ENCODE results near the gene MIPEP. TPM values are rescaled to one million over a fixed set of nuclear protein-coding genes. Genes with fewer than 3 reads are reported as not detected.

The MIPEP gene
- total RNA-seq, 3 donors from 2014 or later: 11.0 to 23.0 (median 20.0) TPM

DNA sequence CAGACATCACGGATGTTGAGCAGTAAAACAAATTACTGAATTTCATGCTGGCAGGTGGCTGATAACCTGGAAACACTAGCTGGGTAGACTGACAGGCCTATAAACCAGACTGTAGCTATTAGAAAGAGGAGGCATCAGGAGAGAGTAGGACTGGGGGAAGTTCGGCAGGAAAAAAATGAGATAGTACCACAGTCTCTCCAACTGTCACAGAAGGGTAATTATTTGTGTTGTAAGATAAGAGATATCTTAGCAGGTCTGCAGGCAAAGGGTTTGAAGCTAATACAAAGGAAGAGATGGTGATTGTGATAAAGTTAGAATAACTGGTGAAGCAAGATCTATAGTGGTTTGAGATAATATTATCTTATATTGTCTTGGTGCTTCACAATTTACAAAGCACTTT is 41.7 kb downstream of the MIPEP start:
- no peak overlapping the region for H3K4me3 ChIP-seq
- no peaks in the 10 kb centered on the region for H3K36me3 ChIP-seq
- DNase-seq (ENCODE audit: low spot score in 2 of 2): no peak
- intact Hi-C loops (cut with DNase I; ENCODE audit: low total_unique reads): no loop called here
- no peaks in the 10 kb centered on the region for H3K9me3 ChIP-seq
- no peak overlapping the region for H3K27ac ChIP-seq
- no peak for TF ChIP-seq POLR2AphosphoS5 (IDR thresholded peaks at IDR 0.05)
- TF ChIP-seq, protein P1, sequence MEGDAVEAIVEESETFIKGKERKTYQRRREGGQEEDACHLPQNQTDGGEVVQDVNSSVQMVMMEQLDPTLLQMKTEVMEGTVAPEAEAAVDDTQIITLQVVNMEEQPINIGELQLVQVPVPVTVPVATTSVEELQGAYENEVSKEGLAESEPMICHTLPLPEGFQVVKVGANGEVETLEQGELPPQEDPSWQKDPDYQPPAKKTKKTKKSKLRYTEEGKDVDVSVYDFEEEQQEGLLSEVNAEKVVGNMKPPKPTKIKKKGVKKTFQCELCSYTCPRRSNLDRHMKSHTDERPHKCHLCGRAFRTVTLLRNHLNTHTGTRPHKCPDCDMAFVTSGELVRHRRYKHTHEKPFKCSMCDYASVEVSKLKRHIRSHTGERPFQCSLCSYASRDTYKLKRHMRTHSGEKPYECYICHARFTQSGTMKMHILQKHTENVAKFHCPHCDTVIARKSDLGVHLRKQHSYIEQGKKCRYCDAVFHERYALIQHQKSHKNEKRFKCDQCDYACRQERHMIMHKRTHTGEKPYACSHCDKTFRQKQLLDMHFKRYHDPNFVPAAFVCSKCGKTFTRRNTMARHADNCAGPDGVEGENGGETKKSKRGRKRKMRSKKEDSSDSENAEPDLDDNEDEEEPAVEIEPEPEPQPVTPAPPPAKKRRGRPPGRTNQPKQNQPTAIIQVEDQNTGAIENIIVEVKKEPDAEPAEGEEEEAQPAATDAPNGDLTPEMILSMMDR (IDR thresholded peaks at IDR 0.05): no peak
- TF ChIP-seq POLR2A (IDR thresholded peaks at IDR 0.05): no peak
- H3K27me3 ChIP-seq: no peaks in the 10 kb centered on the region
- no peaks in the 10 kb centered on the region for H3K4me1 ChIP-seq

DNA sequence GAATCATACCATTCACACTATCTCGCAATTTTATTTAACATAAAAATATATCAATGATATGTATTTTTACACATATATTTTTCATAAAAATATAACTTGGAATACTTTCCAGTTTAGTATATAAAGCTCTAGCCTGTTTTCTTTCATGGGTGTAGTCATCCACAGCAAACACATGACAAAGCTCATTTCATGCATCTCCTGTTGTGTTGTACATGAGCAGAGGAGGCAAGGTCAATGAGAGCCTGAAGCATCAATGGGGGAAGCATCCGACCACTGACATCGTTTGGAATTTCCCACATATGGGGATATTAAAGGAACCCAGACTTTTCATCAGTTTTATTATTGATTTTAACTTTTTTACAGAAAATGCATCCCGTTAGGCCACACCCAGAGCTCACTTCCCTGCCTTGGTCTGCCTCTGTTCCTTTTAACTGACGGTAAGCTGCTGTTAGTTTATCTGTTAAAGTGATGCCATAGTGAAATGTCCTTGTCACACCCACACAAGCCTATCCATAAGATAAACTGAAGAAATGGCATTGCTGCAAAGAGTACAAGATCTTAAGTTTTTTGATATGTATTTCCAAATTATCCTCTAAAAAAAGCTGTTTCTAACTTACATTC is 44.0 kb downstream of the MIPEP start:
- Histone ChIP-seq H3K4me3 (no peak overlapping the region), H3K27ac (no peak overlapping the region), H3K4me1 (no peaks in the 10 kb centered on the region), H3K27me3 (no peaks in the 10 kb centered on the region), H3K36me3 (no peaks in the 10 kb centered on the region), H3K9me3 (no peaks in the 10 kb centered on the region)
- no peak for DNase-seq (ENCODE audit: low spot score in 2 of 2)
- TF ChIP-seq, protein P1 (IDR thresholded peaks at IDR 0.05): no peak
- TF ChIP-seq POLR2A (IDR thresholded peaks at IDR 0.05) (no peak), POLR2AphosphoS5 (IDR thresholded peaks at IDR 0.05) (no peak)
- intact Hi-C loops (cut with DNase I; ENCODE audit: low total_unique reads): no loop called here

DNA sequence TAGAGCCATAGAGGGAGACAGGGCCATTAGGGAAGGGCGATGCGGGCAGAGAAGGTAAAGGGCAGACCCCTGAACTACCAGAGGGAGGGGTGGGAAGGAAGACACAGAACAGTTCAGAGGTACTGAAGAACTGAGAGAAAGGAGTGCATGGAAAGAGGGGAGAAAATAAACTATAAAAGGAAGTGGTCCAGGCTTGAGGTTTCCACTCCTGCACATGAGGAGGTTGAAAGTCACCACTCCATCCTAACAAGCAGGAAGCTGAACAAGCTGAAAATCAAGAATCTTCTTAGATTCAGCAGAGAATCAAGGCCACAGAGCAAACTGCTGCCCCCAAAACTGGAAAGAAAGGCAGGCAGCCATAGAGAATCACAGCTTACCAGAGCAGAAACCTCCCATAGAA is 45.1 kb downstream of the MIPEP start:
- no peak for DNase-seq (ENCODE audit: low spot score in 2 of 2)
- H3K27ac ChIP-seq: no peak overlapping the region
- TF ChIP-seq POLR2A (IDR thresholded peaks at IDR 0.05) (no peak), POLR2AphosphoS5 (IDR thresholded peaks at IDR 0.05) (no peak)
- TF ChIP-seq, protein P1 (IDR thresholded peaks at IDR 0.05): no peak
- H3K36me3 ChIP-seq: no peaks in the 10 kb centered on the region
- no peak overlapping the region for H3K4me3 ChIP-seq
- no peaks in the 10 kb centered on the region for H3K4me1 ChIP-seq
- no peaks in the 10 kb centered on the region for H3K27me3 ChIP-seq
- intact Hi-C loops (cut with DNase I; ENCODE audit: low total_unique reads): no loop called here
- no peaks in the 10 kb centered on the region for H3K9me3 ChIP-seq

DNA sequence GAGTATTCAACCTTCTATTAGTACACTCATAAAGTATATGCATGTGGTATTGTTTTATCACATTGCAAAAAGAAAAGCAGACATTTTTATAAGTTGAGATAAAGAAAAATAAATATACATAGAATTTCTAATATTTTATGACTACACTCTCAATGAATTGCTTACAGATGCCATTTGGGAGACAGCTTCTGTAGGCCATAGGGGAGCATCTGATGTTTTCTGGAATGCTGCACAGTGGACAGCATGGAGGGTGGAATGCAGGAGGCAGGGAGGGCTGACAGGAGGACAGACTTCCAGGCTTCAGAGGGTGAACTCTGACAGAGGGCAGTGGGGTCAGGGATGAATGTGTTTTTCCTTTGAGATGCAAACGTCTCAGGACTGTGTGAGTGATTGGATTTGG is 45.8 kb downstream of the MIPEP start:
- no peak for DNase-seq (ENCODE audit: low spot score in 2 of 2)
- Histone ChIP-seq H3K36me3 (no peaks in the 10 kb centered on the region), H3K9me3 (no peaks in the 10 kb centered on the region), H3K4me1 (no peaks in the 10 kb centered on the region), H3K27me3 (no peaks in the 10 kb centered on the region), H3K27ac (no peak overlapping the region), H3K4me3 (no peak overlapping the region)
- intact Hi-C loops (cut with DNase I; ENCODE audit: low total_unique reads): no loop called here
- TF ChIP-seq POLR2A (IDR thresholded peaks at IDR 0.05): no peak
- TF ChIP-seq, protein P1 (IDR thresholded peaks at IDR 0.05): no peak
- TF ChIP-seq POLR2AphosphoS5 (IDR thresholded peaks at IDR 0.05): no peak

DNA sequence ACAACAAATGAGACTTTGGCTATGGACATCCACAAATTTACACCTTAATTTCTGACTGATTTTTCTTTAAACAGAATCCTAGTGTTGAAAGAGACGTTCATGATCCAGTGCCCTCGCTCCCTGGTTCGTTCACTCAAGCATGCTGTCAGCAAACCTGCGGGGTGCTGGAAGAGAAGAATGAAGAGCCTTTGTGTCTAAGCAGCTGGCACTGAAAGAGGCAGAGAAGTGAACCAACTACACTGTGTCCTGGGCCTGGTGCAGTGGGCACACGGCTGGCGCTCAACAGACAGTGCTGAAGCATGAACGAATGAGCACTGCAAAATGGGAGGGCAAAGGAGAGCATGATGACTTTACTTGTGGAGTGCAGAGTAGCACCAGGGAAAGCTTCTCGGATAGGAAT is 46.8 kb downstream of the MIPEP start:
- TF ChIP-seq POLR2A (IDR thresholded peaks at IDR 0.05) (no peak), POLR2AphosphoS5 (IDR thresholded peaks at IDR 0.05) (no peak)
- TF ChIP-seq, protein P1 (IDR thresholded peaks at IDR 0.05): no peak
- Histone ChIP-seq H3K9me3 (no peaks in the 10 kb centered on the region), H3K4me3 (no peak overlapping the region), H3K27ac (no peak overlapping the region), H3K36me3 (no peaks in the 10 kb centered on the region), H3K4me1 (no peaks in the 10 kb centered on the region), H3K27me3 (no peaks in the 10 kb centered on the region)
- no peak for DNase-seq (ENCODE audit: low spot score in 2 of 2)
- intact Hi-C loops (cut with DNase I; ENCODE audit: low total_unique reads): no loop called here

All from breast epithelium (tissue), 4 donors.